CD14-positive monocyte (primary cell): ENCODE data around the gene STK11IP. TPM values are rescaled to one million over a fixed set of nuclear protein-coding genes. Genes with fewer than 3 reads are reported as not detected.

Source experiments
- DNase-seq, 3 donors: peaks; one replicate each; pipeline ENCODE4 v3.0.0-alpha.2; 2011 to 2022
- H2AFZ ChIP-seq: 2 replicates; pipeline ENCODE4 v1.6.0; 2012; ENCODE audit warnings: mild to moderate bottlenecking, low read depth, low read length, inconsistent platforms; ENCODE audit not compliant: insufficient read depth, poor library complexity, severe bottlenecking
- H3K27ac ChIP-seq, 2 donors: 1 replicate in 1 of 2; 2 replicates in 1 of 2; pipeline ENCODE4 v1.5.1; 2012 to 2013; ENCODE audit warnings: low read length in 2 of 2, control low read depth in 1 of 2, inconsistent platforms in 1 of 2, low read depth in 1 of 2, mild to moderate bottlenecking in 1 of 2
- H3K27me3 ChIP-seq, 2 donors: one replicate each; pipeline versions ENCODE4 v1.6.0 to v1.6.1; 2011 to 2013; ENCODE audit warnings: low read length in 2 of 2; ENCODE audit not compliant: control insufficient read depth in 2 of 2, insufficient read depth in 2 of 2
- H3K36me3 ChIP-seq, 2 donors: replicated peaks in 1 of 2; 1 replicate in 1 of 2; 2 replicates in 1 of 2; pipeline versions ENCODE4 v1.5.1 to v1.6.1; 2012 to 2013; ENCODE audit warnings: low read length in 2 of 2, control low read depth in 1 of 2, inconsistent platforms in 1 of 2, mild to moderate bottlenecking in 1 of 2; ENCODE audit not compliant: insufficient read depth in 2 of 2, control insufficient read depth in 1 of 2
- H3K4me1 ChIP-seq, 2 donors: 1 replicate in 1 of 2; 2 replicates in 1 of 2; pipeline versions ENCODE4 v1.5.1 to v1.6.1; 2012 to 2013; ENCODE audit warnings: low read length in 2 of 2, control low read depth in 1 of 2, inconsistent platforms in 1 of 2, mild to moderate bottlenecking in 1 of 2, moderate library complexity in 1 of 2; ENCODE audit not compliant: insufficient read depth in 2 of 2, control insufficient read depth in 1 of 2
- H3K4me2 ChIP-seq: replicated peaks from 2 replicates; pipeline ENCODE3; 2012; ENCODE audit warnings: low read length, moderate library complexity, mild to moderate bottlenecking; ENCODE audit not compliant: poor library complexity, severe bottlenecking; ENCODE audit errors: extremely low read depth
- H3K4me3 ChIP-seq, 3 experiments: fragments of 200-600 bp in 1 of 3; sonication (generic) in 1 of 3; replicated peaks in 1 of 3; 1 replicate in 2 of 3; 2 replicates in 1 of 3; pipeline ENCODE4 v1.5.1; 2011 to 2013; ENCODE audit warnings: low read length in 3 of 3, mild to moderate bottlenecking in 3 of 3, control low read depth in 2 of 3, low read depth in 2 of 3, inconsistent platforms in 1 of 3, moderate library complexity in 1 of 3
- H3K79me2 ChIP-seq: 2 replicates; pipeline ENCODE4 v1.6.0; 2012; ENCODE audit warnings: mild to moderate bottlenecking, control low read depth, inconsistent platforms, low read length, moderate library complexity; ENCODE audit not compliant: insufficient read depth
- H3K9ac ChIP-seq: 2 replicates; pipeline ENCODE4 v1.6.0; 2017; ENCODE audit warnings: low read length, mild to moderate bottlenecking; ENCODE audit not compliant: insufficient read depth, poor library complexity, severe bottlenecking
- H3K9me3 ChIP-seq, 2 donors: replicated peaks in 1 of 2; 1 replicate in 1 of 2; 2 replicates in 1 of 2; pipeline versions ENCODE4 v1.5.1 to v1.6.1; 2012 to 2013; ENCODE audit warnings: low read length in 2 of 2, control low read depth in 1 of 2; ENCODE audit not compliant: control insufficient read depth in 1 of 2, insufficient read depth in 1 of 2
- H4K20me1 ChIP-seq: 2 replicates; pipeline ENCODE4 v1.6.0; 2012; ENCODE audit warnings: mild to moderate bottlenecking, low read length, control low read depth, moderate library complexity; ENCODE audit not compliant: insufficient read depth
- H3K27ac Mint-ChIP-seq, 7 donors: one replicate each; pipeline ENCODE4 v1.8.0; 2020; ENCODE audit warnings: mild to moderate bottlenecking in 7 of 7, mixed read lengths in 7 of 7, moderate library complexity in 6 of 7, inconsistent platforms in 2 of 7
- H3K27me3 Mint-ChIP-seq, 3 donors: one replicate each; pipeline ENCODE4 v1.8.0; 2021 to 2022; ENCODE audit warnings: low read depth in 3 of 3, mild to moderate bottlenecking in 3 of 3, mixed read lengths in 3 of 3, moderate library complexity in 3 of 3, inconsistent platforms in 1 of 3
- H3K36me3 Mint-ChIP-seq, 2 donors: one replicate each; pipeline ENCODE4 v1.8.0; 2020; ENCODE audit warnings: mixed read lengths in 2 of 2, inconsistent platforms in 1 of 2, mild to moderate bottlenecking in 1 of 2
- H3K4me1 Mint-ChIP-seq: one replicate; pipeline ENCODE4 v1.8.0; 2020; ENCODE audit warnings: mild to moderate bottlenecking, mixed read lengths
- H3K4me3 Mint-ChIP-seq, 2 donors: one replicate each; pipeline ENCODE4 v1.8.0; 2020; ENCODE audit warnings: mild to moderate bottlenecking in 2 of 2, mixed read lengths in 2 of 2, moderate library complexity in 1 of 2
- H3K9me3 Mint-ChIP-seq, 7 donors: one replicate each; pipeline ENCODE4 v1.8.0; 2020 to 2022; ENCODE audit warnings: mixed read lengths in 7 of 7, mild to moderate bottlenecking in 6 of 7, moderate library complexity in 6 of 7, inconsistent platforms in 2 of 7
- CTCF ChIP-seq: fragments of 200-600 bp; IDR thresholded peaks from one replicate; pipeline ENCODE4 v1.8.0; 2022; ENCODE audit warnings: antibody characterized with exemption, mild to moderate bottlenecking
- WGBS: methylation state at CpG from one replicate; pipeline ENCODE4 v1.1.5; 2013; ENCODE audit warnings: missing lambda C conversion rate; ENCODE audit not compliant: insufficient coverage; 5-methylcytosine and 5-hydroxymethylcytosine counted together
- intact Hi-C, 2 donors: fragments of 100-400 bp; cut with micrococcal nuclease; formaldehyde crosslinking; loops; one replicate each; pipeline versions ENCODE4 v1.15.0 to v1.15.1; 2023
- polyA plus RNA-seq, 3 donors: library from polyadenylated mRNA; depleted of rRNA in 1 of 3; unstranded in 2 of 3; stranded (reverse) in 1 of 3; fragments of 300-500 nt in 2 of 3; fragments of >200 nt in 1 of 3; fragmentation: Illumina TruSeq in 2 of 3; gene quantifications; 1 replicate in 2 of 3; 2 replicates in 1 of 3; pipeline ENCODE4 v1.2.3, GENCODE V29; 2012 to 2021

The STK11IP gene
- polyA plus RNA-seq, 3 donors, result 13.0 to 79.1 (median 15.7) TPM

GRCh38 chr2:219592736-219593135 lies 4.9 kb upstream of the STK11IP start:
- H2AFZ ChIP-seq, result no peak overlapping the region
- H3K4me3 Mint-ChIP-seq, result no peak overlapping the region

GRCh38 chr2:219593154-219593553 lies 4.5 kb upstream of the STK11IP start:
- Histone ChIP-seq H3K4me2 (no peak overlapping the region), H3K4me1 (peaks cover 5 to 8% of the 10 kb centered on the region in 2 donors), H3K27me3 (no peaks in the 10 kb centered on the region), H3K9me3 (no peaks in the 10 kb centered on the region), H3K9ac (no peak overlapping the region), H2AFZ (no peak overlapping the region), H3K4me3 (no peak overlapping the region), H3K36me3 (no peaks in the 10 kb centered on the region), H4K20me1 (no peaks in the 10 kb centered on the region), H3K79me2 (no peaks in the 10 kb centered on the region), H3K27ac (no peak overlapping the region)
- no peak for TF ChIP-seq CTCF
- Mint-ChIP-seq H3K4me3 (no peak overlapping the region), H3K9me3 (peaks cover 0 to 1% (median 0%) of the 10 kb centered on the region in 7 donors), H3K27me3 (peaks cover 6 to 16% (median 7%) of the 10 kb centered on the region in 3 donors), H3K36me3 (no peaks in the 10 kb centered on the region), H3K4me1 (peaks cover 11% of the 10 kb centered on the region), H3K27ac (no peak overlapping the region)
- WGBS, result 100% methylated on average over 1 of the region's 2 CpGs
- intact Hi-C loops, result no loop called here
- DNase-seq, result no peak

More at GRCh38 chr2:219592736-219593135, 4.9 kb upstream of the STK11IP start:
- intact Hi-C loops, result no loop called here
- H3K27ac Mint-ChIP-seq, result no peak overlapping the region
- Histone ChIP-seq H3K4me1 (peaks cover 5 to 6% of the 10 kb centered on the region in 2 donors), H3K4me3 (no peak overlapping the region), H3K27me3 (no peaks in the 10 kb centered on the region), H4K20me1 (no peaks in the 10 kb centered on the region), H3K4me2 (no peak overlapping the region), H3K36me3 (no peaks in the 10 kb centered on the region), H3K9ac (no peak overlapping the region), H3K9me3 (no peaks in the 10 kb centered on the region), H3K79me2 (no peaks in the 10 kb centered on the region), H3K27ac (no peak overlapping the region)
- DNase-seq, result no peak
- H3K9me3 Mint-ChIP-seq, result peaks cover 0 to 1% (median 0%) of the 10 kb centered on the region in 7 donors
- no peaks in the 10 kb centered on the region for H3K36me3 Mint-ChIP-seq
- H3K27me3 Mint-ChIP-seq, result peaks cover 6 to 16% (median 7%) of the 10 kb centered on the region in 3 donors
- 93% methylated on average over 3 of the region's 6 CpGs for WGBS
- no peak for TF ChIP-seq CTCF
- H3K4me1 Mint-ChIP-seq, result peaks cover 8% of the 10 kb centered on the region
